Stimulated activated CD4-positive, alpha-beta T cell treated with anti-CD3 and anti-CD28 coated beads, Interleukin-12 subunit alpha, Interleukin-12 subunit beta, amount 100 ng/mL, for 48 hours (primary cell): Measurements from ENCODE around the gene DKK1.
"Not testable (repeated sequence)": the region's sequence is repeated elsewhere in the genome, so short reads cannot be mapped to it uniquely, and the experiment has no call there.

Experiments
- DNase-seq, 3 donors: peaks; one replicate each; pipeline ENCODE4 v3.0.0-alpha.2; 2020; ENCODE audit warnings: low read depth in 2 of 3, low spot score in 1 of 3

DKK1 gene

DNA sequence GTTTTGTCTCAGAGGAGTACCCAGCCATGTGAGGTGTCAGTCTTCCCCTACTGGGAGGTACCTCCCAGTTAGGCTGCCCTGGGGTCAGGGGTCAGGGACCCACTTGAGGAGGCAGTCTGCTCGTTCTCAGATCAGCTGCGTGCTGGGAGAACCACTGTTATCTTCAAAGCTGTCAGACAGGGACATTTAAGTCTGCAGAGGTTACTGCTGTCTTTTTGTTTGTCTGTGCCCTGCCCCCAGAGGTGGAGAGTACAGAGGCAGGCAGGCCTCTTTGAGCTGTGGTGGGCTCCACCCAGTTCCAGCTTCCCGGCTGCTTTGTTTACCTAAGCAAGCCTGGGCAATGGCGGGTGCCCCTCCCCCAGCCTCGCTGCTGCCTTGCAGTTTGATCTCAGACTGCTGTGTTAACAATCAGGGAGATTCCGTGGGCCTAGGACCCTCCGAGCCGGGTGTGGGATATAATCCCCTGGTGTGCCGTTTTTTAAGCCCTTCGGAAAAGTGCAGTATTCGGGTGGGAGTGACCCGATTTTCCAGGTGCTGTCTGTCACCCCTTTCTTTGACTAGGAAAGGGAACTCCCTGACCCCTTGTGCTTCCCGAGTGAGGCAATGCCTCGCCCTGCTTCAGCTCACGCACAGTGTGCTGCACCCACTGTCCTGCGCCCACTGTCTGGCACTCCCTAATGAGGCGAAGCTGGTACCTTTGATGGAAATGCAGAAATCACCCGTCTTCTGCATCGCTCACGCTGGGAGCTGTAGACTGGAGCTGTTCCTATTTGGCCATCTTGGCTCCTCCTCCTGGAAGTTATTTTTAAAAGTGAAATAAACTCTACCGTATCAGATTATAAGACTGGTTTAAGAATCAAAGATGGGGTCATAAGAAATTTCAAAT, 51.7 kb downstream of the DKK1 start:
- DNase-seq, result not testable (repeated sequence)
